Embryonic facial prominence (tissue), 1 donor: Measurements from ENCODE around the gene KSR1.
"Not testable (repeated sequence)": the region's sequence is repeated elsewhere in the genome, so short reads cannot be mapped to it uniquely, and the experiment has no call there.

Experiments used
- DNase-seq: peaks from one replicate; pipeline ENCODE4 v3.0.0-alpha.2; 2016; ENCODE audit errors: extremely low spot score

Gene KSR1

GRCh38 chr17:27609611-27610303 lies 153.5 kb downstream of the KSR1 start:
- DNase-seq, result no peak

GRCh38 chr17:27610304-27610677 lies 154.0 kb downstream of the KSR1 start:
- DNase-seq, result no peak

GRCh38 chr17:27612160-27612770 lies 156.0 kb downstream of the KSR1 start:
- no peak for DNase-seq

- DNase-seq, result no peak
Observed at GRCh38 chr17:27613433-27613832, 157.2 kb downstream of the KSR1 start.

- DNase-seq, result no peak
Observed at GRCh38 chr17:27615121-27615520, 158.9 kb downstream of the KSR1 start.

- no peak for DNase-seq
Observed at GRCh38 chr17:27616414-27616813, 160.2 kb downstream of the KSR1 start.

- no peak for DNase-seq
Observed at GRCh38 chr17:27618417-27618816, 162.2 kb downstream of the KSR1 start.

- DNase-seq, result no peak
Observed at GRCh38 chr17:27620721-27621120, 164.5 kb downstream of the KSR1 start.

GRCh38 chr17:27621536-27621935 lies 165.3 kb downstream of the KSR1 start:
- DNase-seq, result no peak

GRCh38 chr17:27621942-27622559 lies 165.8 kb downstream of the KSR1 start:
- DNase-seq, result no peak

- no peak for DNase-seq
Observed at GRCh38 chr17:27622986-27623385, 166.7 kb downstream of the KSR1 start.

GRCh38 chr17:27623614-27624013 lies 167.4 kb downstream of the KSR1 start:
- no peak for DNase-seq

- no peak for DNase-seq
Observed at GRCh38 chr17:27624539-27624938, 168.3 kb downstream of the KSR1 start.

GRCh38 chr17:27625856-27626255 lies 169.6 kb downstream of the KSR1 start:
- DNase-seq, result no peak

- no peak for DNase-seq
Observed at GRCh38 chr17:27627514-27627913, 171.3 kb downstream of the KSR1 start.

GRCh38 chr17:27628376-27628775 lies 172.1 kb downstream of the KSR1 start:
- no peak for DNase-seq

- not testable (repeated sequence) for DNase-seq
Observed at GRCh38 chr17:27629260-27629659, 173.0 kb downstream of the KSR1 start.

GRCh38 chr17:27630607-27631410 lies 174.6 kb downstream of the KSR1 start, which contains the start of gene LGALS9:
Gene LGALS9 (plus strand): TSS chr17:27631188. CDS start chr17:27631266, 78 bp downstream.
- DNase-seq, result no peak

- no peak for DNase-seq
Observed at GRCh38 chr17:27631411-27631760, 175.1 kb downstream of the KSR1 start.

- DNase-seq, result no peak
Observed at GRCh38 chr17:27631897-27632725, 175.9 kb downstream of the KSR1 start.

GRCh38 chr17:27632766-27633165 lies 176.5 kb downstream of the KSR1 start:
- DNase-seq, result not testable (repeated sequence)
